GM03348 (cell line): ENCODE data around the gene SLC36A3.
"Not testable (repeated sequence)": the region's sequence is repeated elsewhere in the genome, so short reads cannot be mapped to it uniquely, and the experiment has no call there.

ENCODE experiments used
- DNase-seq: peaks from one replicate; pipeline ENCODE4 v3.0.0; 2012; ENCODE audit warnings: low spot score

SLC36A3 gene

GRCh38 chr5:151237685-151238084 is 65.9 kb downstream of the SLC36A3 start:
- DNase-seq, result no peak

DNA sequence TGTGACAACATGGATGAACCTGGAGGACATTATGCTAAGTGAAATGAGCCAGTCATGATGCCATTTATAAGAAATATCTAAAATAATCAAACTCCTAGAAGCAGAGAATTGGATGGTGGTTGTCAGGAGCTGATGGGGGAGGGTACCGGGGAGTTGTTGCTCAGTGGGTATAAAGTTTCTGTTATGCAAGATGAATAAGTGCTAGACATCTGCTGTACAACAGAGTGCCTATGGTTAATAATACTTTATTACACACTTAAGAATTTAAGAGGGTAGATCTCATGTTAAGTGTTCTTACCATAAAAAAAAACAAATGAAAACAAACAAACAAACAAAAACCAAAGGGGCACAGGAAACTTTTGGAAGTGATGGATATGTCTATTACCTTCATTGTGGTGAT is 66.7 kb downstream of the SLC36A3 start:
- DNase-seq, result no peak

DNA sequence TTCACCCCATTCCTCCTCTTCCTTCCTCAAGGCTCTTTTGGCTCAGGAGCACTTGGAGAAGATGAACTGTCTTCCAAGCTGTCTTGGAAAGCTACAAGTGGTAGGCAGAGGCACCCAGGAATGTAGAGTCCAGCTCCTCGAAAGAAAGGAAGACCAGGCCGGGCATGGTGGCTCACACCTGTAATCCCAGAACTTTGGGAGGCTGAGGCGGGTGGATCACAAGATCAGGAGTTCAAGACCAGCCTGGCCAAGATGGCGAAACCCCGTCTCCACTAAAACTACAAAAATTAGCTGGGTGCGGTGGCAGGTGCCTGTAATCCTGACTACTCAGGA is 68.4 kb downstream of the SLC36A3 start:
- DNase-seq, result not testable (repeated sequence)

DNA sequence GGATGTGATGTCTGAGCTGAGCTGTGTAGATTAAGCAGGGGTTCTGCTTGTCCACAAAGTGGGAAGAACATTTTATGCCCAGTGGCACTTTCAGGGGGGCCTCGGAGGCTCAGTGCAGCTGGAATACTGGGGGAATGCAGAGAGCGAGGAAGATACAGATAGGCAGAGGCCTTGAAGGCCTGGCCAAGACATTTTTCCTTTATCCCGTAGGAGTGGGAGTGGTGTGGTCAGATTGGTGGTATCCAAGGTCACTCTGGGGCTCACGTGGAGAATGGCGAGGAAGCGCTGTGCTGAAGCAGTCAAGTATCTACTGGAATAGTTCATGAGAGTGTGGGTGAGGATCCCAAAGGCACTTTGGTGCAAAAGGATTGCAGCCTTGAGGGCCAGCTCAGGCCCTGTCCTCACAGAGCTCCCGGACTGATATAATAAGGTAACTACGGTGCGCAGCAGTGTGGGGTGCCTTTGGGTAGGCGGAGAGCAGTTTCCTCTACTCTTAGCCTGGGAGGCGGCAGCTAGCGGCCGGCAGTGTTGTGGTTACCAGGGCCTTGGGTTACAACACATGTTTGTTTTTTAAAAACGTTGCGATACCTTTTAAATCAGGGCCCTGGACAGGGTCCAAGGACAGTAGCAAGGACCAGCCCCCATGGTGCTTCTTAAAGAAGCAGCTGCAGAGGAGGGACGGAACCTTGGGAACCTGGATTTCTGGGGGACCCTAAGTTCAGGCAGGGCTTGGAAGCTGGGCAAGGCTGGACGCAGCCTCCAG is 68.9 kb downstream of the SLC36A3 start:
- DNase-seq, result no peak

DNA sequence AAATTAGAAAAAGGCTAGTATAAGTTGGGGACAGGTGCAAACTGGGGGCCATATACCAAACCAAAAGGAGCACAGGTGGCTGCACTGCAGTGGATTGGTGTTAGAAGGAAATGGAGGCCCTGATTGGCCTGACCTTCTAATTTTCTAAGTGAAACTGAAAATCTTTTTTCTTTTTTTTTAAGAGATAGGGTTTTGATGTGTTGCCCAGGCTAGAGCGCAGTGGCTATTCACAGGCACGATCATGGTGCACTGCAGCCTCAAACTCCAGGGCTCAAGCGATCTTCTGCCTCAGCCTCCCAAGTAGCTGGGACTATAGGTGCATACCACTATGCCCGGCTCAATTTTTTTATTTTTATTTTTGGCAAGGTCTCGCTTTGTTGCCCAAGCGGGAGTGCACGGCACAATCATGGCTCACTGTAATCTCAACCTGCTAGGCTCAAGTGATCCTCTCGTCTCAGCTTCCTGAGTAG is 69.9 kb downstream of the SLC36A3 start:
- no peak for DNase-seq

GRCh38 chr5:151231359-151231758 is 72.2 kb downstream of the SLC36A3 start:
- DNase-seq, result no peak

- DNase-seq, result no peak
Observed at GRCh38 chr5:151230048-151230680, 73.4 kb downstream of the SLC36A3 start.

- no peak for DNase-seq
Observed at GRCh38 chr5:151228986-151229385, 74.6 kb downstream of the SLC36A3 start.

- DNase-seq, result no peak
Observed at GRCh38 chr5:151227918-151228447, 75.6 kb downstream of the SLC36A3 start.
